Caki2 (cell line): ENCODE results near the gene MGST3. TPM values are rescaled to one million over a fixed set of nuclear protein-coding genes. Genes with fewer than 3 reads are reported as not detected.
"Not testable (repeated sequence)": the region's sequence is repeated elsewhere in the genome, so short reads cannot be mapped to it uniquely, and the experiment has no call there.

ENCODE experiments used
- DNase-seq: peaks from one replicate; pipeline ENCODE4 v3.0.0-alpha.2; 2015; ENCODE audit warnings: low read depth
- in situ Hi-C: cut with HindIII; loops from 2 replicates; pipeline ENCODE4 v1.10.0; 2016; ENCODE audit warnings: low sequenced_read_pairs, low pct_unique_long_range_greater_than_20kb, mixed read lengths
- total RNA-seq: library from RNA; depleted of rRNA; stranded (reverse); fragments of >200 nt; shearing (Covaris generic); gene quantifications from 2 replicates; pipeline ENCODE4 v1.2.3, GENCODE V29; 2014; ENCODE audit warnings: low replicate concordance; rRNA removed

MGST3 gene
- total RNA-seq, 1 experiment from 2014 or later, result 424 TPM

- no peak for DNase-seq
- in situ Hi-C loops, result no loop called here
Observed at GRCh38 chr1:165680303-165680702, 49.3 kb downstream of the MGST3 start.

GRCh38 chr1:165680773-165681172, 49.7 kb downstream of the MGST3 start:
- not testable (repeated sequence) for DNase-seq

GRCh38 chr1:165683848-165684485, 52.9 kb downstream of the MGST3 start:
- in situ Hi-C loops, result no loop called here
- DNase-seq, result no peak

More at GRCh38 chr1:165680773-165681172, 49.7 kb downstream of the MGST3 start:
- in situ Hi-C loops, result not testable (repeated sequence)

- in situ Hi-C loops, result no loop called here
- no peak for DNase-seq
Observed at GRCh38 chr1:165686121-165686970, 55.3 kb downstream of the MGST3 start.

- DNase-seq, result no peak
- in situ Hi-C loops, result no loop called here
Observed at GRCh38 chr1:165686971-165687433, 56.0 kb downstream of the MGST3 start.

DNA sequence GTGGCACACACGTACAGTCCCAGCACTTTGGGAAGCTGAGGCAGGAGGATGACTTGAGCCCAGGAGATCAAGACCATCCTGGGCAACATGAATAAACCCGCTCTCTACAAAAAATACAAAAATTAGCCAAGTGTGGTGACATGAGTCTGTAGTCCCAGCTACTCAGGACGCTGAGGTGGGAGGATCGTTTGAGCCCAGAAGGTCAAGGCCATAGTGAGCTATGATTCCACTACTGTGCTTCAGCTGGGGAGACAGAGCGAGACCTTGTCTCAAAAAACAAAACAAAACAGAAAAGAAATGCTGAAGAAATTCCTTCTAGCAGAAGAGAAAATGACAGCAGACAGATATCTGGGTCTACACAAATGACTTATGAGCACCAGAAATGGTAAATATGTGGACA, 57.0 kb downstream of the MGST3 start:
- in situ Hi-C loops, result no loop called here
- DNase-seq, result no peak

- in situ Hi-C loops, result no loop called here
Observed at GRCh38 chr1:165695031-165695430, 64.0 kb downstream of the MGST3 start.

GRCh38 chr1:165696625-165697100, 65.6 kb downstream of the MGST3 start:
- DNase-seq, result no peak
- in situ Hi-C loops, result no loop called here

More at GRCh38 chr1:165695031-165695430, 64.0 kb downstream of the MGST3 start:
- DNase-seq, result no peak

GRCh38 chr1:165697491-165697880, 66.5 kb downstream of the MGST3 start:
- DNase-seq, result no peak
- in situ Hi-C loops, result no loop called here

DNA sequence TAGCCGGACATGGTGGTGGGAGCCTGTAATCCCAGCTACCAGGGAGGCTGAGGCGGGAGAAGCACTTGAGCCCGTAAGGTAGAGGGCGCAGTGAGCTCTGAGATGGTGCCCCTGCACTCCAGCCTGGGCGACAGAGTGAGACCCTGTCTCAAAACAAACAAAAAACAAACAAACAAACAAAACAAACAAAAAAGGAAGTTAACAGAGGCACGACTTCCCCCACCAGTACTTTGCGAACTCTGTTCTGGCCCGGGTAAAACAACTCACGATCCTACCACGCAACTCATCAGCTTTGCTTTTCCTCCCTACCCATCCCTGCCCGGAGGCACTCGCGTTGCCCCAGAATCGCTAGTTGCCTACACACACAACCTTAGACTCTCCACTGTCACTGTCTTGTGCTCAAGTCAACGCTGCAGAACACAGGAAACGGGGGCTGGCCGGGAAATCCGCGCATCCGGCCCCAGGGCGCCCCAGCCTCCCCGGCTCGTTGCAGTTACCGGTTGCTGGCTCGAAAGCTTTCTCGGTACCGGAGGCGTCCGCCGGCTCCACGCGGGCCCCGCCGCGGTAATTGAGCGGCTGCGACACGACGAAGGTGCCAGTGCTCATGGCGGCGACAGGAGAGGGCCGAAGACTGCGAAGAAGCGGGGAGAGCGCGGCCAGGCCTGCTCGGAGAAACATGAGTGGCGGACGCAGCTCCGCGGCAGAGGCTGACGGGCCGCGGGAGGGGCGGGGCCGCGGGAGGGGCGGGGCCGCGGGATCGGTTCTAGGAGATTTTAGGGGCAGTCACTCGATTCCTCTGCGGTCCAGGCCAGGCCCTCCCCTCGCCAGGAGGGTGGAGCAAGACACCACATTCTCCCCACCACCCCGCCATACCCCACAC, 67.1 kb downstream of the MGST3 start, which contains the start of gene ALDH9A1:
ALDH9A1 (minus strand) TSS at position 682 of the 880 bp plus-strand sequence; CDS start at position 678, 4 bp downstream.
- DNase-seq, result peak; percentile 79

DNA sequence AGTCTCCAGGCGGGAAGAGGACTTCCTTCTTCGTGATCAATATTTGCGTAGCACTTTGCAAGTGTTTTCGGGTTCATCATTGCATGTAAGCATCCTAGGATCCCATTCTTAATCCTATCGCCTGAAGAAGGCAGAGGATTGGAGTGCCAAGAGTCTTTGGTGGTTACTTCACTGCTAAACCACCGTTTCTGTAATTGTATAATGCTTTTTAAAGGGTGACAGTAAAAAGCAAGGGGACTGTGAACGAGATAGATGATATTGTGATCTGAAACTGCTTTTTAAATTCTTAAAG, 67.7 kb downstream of the MGST3 start:
- DNase-seq, result no peak
- in situ Hi-C loops, result no loop called here

More for the DNA sequence above, 67.1 kb downstream of the MGST3 start, which contains the start of gene ALDH9A1:
- in situ Hi-C loops, result no loop called here

DNA sequence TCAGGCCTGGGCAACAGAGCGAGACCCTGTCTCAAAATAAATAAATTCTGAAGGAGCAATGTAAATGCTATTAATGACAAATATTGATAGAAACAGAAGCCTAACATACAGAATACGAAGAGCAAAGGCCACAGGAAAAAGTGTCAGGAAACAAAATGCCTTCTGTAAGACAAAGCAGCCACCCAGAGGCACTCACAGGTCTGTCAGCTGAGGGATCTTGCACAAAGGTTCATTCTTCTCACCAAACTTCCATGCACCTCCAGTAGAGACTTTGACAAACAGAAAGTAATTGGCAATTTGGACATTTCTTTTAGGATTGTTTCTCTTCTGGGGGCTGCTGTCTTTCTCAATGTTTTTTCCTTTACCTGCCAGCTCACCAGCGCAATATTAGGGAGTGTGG, 68.5 kb downstream of the MGST3 start:
- in situ Hi-C loops, result no loop called here
- no peak for DNase-seq

DNA sequence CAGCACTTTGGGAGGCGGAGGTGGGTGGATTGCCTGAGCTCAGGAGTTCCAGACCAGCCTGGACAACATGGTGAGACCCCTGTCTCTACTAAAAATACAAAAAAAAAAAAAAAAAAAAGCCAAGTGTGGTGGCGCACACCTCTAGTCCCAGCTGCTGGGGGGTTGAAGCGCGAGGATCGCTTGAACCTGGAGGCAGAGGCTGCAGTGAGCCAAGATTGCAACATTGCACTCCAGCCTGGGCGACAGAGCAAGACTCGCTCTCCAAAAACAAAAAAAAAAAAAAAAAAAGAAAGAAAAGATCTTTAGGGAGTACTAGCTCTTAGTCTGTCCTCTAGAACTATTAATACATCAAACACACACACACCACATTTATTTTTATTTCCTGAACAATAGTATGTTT, 70.9 kb downstream of the MGST3 start:
- DNase-seq, in situ Hi-C loops: not testable (repeated sequence)

DNA sequence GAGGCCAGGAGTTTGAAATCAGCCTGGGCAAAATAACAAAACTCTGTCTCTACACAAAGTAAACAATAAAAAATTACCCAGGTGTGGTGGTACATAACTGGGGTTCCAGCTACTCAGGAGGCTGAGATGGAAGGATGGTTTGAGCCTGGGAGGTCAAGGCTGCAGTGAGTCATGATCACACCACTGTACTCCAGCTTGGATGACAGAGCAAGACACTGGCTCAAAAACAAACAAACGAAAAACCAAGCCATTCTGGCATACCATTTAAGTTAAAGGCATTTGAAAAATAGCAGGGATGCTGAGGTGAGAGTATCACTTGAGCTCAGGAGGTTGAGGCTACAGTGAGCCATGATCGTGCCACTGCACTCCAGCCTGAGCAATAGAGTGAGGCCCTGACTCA, 72.6 kb downstream of the MGST3 start:
- in situ Hi-C loops, result no loop called here
- DNase-seq, result peak; percentile 62

Other genes starting within 250 kb of the MGST3 start
- gene RXRG, start 186.1 kb upstream of the MGST3 start, total RNA-seq, result not detected in 2 replicates
- not detected in 2 replicates for gene LRRC52, start 87.2 kb upstream of the MGST3 start, total RNA-seq
- gene ALDH9A1, start 67.3 kb downstream of the MGST3 start, total RNA-seq, result 117 and 126 TPM in 2 replicates
- 27.2 and 73.4 TPM in 2 replicates for gene TMCO1, start 137.6 kb downstream of the MGST3 start, total RNA-seq
- gene UCK2, start 196.4 kb downstream of the MGST3 start, total RNA-seq, result 84.3 and 109 TPM in 2 replicates